Central memory CD4-positive, alpha-beta T cell (primary cell): ENCODE data around the gene SELENOH.

Experiments used
- DNase-seq: peaks from one replicate; pipeline ENCODE4 v3.0.0; 2022

Gene SELENOH

DNA sequence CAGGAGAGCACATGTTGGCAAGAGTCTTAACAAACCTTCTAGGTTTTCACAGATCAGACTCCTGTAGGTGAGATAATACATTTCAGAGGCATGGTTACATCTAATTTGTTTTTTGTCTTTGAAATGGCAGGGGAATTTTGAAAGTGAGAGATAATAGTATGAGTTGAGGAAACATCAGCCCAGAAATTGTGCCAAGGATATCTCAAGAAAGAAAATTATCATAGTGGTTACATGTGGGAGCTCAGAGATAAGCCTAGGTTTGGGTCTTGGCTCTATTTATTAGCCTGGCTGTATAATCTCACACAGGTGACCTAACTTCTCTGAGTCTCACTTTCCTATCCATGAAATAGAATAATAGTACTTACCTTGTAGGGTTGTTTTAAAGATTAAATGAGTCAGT, 9.9 kb downstream of the SELENOH start:
- DNase-seq: no peak

DNA sequence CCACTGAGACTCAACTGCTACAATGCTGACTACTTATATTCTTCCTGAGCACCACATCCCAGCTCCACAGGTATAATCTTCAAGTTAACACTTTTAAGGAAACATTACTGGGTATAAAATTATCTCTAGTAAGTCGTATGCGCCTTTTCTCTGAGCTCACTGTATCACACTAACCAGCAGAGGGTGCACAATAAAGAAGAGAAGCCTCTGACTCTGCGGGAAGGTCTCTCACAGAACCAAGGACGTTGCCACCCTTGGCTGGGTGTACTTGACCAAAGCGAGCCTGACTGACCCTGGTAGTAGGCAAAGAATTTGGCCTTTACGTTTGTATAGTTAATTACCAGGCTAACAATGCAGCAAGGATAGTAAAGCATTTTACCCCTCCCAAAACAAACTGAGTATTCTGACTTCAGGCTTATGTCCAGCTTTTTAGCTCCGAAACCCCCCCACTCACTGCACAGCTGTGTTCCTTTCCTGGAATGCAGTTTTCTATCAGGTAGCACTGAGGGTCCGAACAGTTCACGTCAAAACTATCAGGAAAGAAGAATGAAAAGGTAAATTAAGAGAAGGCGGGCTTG, 10.5 kb downstream of the SELENOH start, which contains the start of gene BTBD18:
Gene BTBD18 (minus strand): TSS at position 144 of the 578 bp plus-strand sequence. CDS start 631 bp downstream, outside the sequence.
- no peak for DNase-seq

DNA sequence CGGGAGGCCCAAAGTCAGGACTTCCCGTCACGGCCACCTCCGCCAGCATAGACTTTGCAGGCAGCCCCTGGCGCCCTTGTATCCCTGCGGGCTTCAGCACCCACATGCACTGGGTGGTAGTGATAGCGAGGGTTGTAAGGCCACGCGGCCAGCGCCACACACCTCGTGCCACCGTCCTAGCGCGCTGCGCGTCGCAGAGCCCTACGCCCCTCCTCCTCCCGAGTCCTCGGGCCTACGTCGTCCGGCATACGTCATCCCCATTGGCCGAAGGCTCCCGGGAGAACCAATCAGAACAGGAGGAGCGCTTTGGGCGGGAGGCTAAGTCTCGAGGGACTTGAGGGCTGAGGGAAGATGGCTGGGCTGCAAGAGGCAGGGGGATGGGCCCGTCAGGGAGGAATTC, 11.7 kb downstream of the SELENOH start:
- DNase-seq: no peak

DNA sequence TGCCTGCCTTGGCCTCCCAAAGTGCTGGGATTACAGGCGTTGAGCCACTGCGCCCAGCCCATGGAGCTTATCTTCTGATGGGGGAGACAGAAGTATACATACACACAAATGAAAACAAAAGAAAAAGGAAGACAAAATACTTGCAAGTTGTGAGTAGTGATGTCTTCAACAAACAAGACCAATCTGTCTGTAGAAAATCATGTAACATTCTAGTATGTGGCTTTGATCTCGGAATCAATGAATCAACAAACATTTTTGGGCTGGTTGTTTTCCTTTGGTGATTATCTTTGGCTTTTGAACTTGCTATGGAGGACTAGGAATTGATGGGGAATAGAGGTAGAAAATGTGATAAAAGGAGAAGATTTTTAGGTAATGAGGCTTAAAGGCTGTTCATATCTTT, 16.9 kb downstream of the SELENOH start:
- DNase-seq: no peak

GRCh38 chr11:57761301-57762234, 20.3 kb downstream of the SELENOH start, which contains the start of gene CTNND1:
Gene CTNND1 (plus strand): TSS chr11:57761802. CDS start chr11:57791479, 29,677 bp downstream.
- DNase-seq: no peak

GRCh38 chr11:57762235-57762861, 21.1 kb downstream of the SELENOH start:
- no peak for DNase-seq

DNA sequence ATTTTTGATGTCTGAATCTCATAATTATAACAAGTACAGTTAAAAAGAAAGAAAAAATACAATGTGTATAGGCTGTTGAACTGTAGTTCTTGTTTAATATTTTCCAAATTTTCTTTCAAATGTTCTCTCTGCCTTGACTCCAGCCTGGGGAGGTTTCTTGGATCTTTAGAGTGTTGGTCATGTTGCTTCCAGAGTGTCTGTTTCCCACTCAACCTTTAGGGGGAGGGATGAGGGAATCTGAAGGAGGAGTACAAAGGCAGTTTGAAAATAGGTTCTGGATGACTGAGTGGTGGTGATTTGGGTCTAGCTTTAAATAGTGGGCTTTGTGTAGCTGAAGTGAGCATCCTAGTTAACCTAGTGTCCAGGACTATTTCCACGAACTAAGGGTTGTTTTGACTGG, 22.3 kb downstream of the SELENOH start:
- DNase-seq: no peak

DNA sequence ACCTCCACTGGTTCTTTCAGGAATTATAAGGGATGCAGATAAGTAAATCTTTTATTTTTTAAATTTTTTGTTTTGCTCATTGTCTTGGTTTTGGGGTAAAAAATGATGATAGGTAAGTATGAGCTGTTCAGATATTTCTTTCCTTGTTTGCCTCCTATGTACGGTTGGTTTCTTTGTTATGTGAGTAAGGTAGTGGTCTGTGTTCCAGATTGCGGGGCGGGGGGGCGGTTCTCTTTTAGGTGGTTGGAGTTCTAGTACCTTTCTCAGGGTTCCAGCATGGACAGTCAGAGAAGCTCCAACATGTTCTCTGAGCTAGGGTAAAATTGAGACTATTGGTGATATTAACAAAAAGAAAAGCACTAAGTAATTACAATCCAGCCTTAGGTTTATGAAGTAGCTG, 22.7 kb downstream of the SELENOH start:
- no peak for DNase-seq

GRCh38 chr11:57764566-57764965, 23.3 kb downstream of the SELENOH start:
- no peak for DNase-seq

GRCh38 chr11:57764972-57765371, 23.7 kb downstream of the SELENOH start:
- no peak for DNase-seq

DNA sequence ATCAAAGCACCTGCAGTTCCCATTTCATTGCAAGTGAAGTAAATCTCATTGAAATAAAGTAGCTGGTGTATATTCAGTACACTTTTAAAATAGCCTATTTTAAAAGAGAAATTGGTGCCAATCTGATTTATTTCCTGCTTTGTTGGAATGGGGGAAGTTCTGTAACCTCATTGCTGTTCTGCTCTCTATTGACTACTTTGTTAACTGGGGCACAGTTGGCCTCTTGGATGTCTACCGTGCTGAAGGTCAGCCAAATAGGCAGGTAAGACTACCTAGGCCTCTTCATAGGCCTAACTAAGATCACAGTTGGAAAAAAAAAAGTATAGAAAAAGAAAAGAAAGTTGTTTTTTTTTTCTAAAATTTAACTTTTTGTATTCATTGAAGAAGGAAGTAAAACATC, 29.5 kb downstream of the SELENOH start:
- DNase-seq: no peak

GRCh38 chr11:57771365-57771764, 30.1 kb downstream of the SELENOH start:
- no peak for DNase-seq

- no peak for DNase-seq
These were observed 31.3 kb downstream of the SELENOH start for GRCh38 chr11:57772562-57772961.

DNA sequence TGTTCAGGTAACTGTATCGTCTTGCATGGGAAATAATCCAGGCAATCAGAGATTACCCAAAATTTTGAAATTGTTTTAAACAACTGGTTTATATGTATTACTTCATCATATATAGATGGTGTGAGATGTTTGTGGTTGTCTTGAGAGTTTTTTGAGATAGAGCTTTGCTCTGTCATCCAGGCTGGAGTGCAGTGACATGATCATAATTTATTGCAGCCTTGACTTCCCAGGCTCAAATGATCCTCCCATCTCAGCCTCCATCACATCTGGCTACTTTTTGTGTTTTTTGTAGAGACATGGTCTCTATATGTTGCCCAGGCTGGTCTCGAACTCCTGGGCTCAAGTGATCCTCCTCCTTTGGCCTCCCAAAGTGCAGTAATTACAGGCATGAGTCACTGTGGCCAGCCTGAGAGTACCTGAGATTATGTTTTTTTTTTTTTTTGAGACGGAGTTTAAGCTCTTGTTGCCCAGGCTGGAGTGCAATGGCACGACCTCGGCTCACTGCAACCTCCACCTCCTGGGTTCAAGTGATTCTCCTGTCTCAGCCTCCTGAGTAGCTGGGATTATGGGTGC, 31.8 kb downstream of the SELENOH start:
- DNase-seq: no peak

GRCh38 chr11:57775491-57775890, 34.2 kb downstream of the SELENOH start:
- DNase-seq: no peak

GRCh38 chr11:57776031-57776521, 34.8 kb downstream of the SELENOH start:
- DNase-seq: no peak

- DNase-seq: no peak
These were observed 35.4 kb downstream of the SELENOH start for GRCh38 chr11:57776577-57777210.

GRCh38 chr11:57777969-57778317, 36.7 kb downstream of the SELENOH start:
- no peak for DNase-seq

- DNase-seq: no peak
These were observed 37.2 kb downstream of the SELENOH start for GRCh38 chr11:57778318-57779037.

GRCh38 chr11:57779276-57779675, 38.0 kb downstream of the SELENOH start:
- DNase-seq: no peak

GRCh38 chr11:57781529-57781943, 40.2 kb downstream of the SELENOH start:
- DNase-seq: no peak

DNA sequence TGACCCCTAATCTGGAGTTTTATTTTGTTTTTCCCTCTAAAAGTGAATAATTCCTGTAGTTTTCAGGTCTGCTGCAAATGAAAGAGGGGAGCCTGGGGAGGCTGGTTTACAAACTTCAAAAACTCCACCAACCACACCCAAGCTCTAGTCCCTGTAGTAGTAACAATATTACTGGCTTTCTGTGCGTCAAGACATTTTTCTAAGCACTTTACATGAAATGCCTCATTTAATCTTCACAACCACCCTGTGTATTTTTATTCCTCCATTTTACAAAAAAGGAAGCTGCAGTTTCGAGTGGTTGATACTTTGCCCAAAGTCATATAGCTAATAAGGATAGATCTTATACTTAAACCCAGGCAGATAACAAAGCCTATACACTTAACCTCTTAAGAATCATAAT, 43.8 kb downstream of the SELENOH start:
- DNase-seq: no peak
